ENCODE measurements around the gene CADM2.
"Not testable (repeated sequence)": the region's sequence is repeated elsewhere in the genome, so short reads cannot be mapped to it uniquely, and the experiment has no call there.

Gene CADM2

DNA sequence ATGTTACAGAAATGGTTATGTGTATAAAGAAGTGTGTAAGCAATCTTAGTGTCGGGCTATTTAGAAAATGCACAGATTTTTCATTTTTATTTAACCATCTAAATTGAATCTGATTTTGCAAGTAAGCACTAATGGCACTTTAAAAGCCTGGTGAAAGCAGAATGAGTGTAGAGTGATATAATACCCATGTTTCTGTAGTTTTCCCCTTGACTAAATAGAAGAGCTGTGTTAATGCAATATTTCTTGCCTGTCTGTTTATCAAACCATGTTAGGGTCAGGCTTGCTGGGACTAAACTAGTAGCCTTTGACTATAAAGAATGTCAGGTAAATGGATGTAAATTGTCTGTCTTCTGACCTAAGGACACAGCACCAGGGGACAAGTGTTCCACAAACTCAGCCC is 714.0 kb downstream of the CADM2 start:
- no peak overlapping the region for H3K27ac Mint-ChIP-seq
- no peaks in the 10 kb centered on the region for H3K4me1 Mint-ChIP-seq (ENCODE audit: low read depth)
- no peaks in the 10 kb centered on the region for H3K27me3 Mint-ChIP-seq
- no peak overlapping the region for H3K4me3 Mint-ChIP-seq
- H3K9me3 Mint-ChIP-seq = peaks cover 9% of the 10 kb centered on the region
- intact Hi-C loops (cut with micrococcal nuclease) = no loop called here
- no peaks in the 10 kb centered on the region for H3K36me3 Mint-ChIP-seq (ENCODE audit: low read depth)

DNA sequence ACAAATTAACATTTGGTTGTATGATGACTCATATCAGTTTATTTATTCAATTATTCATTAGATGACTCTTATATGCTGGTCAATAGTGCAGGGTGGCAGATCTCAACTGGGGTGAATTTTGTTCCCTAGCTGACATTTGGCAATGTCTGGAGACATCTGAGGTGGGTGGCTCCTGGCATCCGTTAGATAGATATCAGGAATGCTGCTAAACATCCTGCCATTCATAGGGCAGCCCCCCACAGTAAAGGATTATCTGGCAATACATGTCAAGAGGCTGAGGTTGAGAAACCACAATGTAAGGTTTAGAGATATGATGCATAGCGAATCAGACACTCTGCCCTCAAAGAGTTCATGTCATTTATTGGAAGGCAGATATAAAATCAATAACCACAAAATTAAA is 719.9 kb downstream of the CADM2 start:
- H3K27ac Mint-ChIP-seq = no peak overlapping the region
- H3K36me3 Mint-ChIP-seq (ENCODE audit: low read depth) = no peaks in the 10 kb centered on the region
- intact Hi-C loops (cut with micrococcal nuclease) = no loop called here
- H3K4me1 Mint-ChIP-seq (ENCODE audit: low read depth) = no peaks in the 10 kb centered on the region
- no peak overlapping the region for H3K4me3 Mint-ChIP-seq
- no peaks in the 10 kb centered on the region for H3K27me3 Mint-ChIP-seq
- no peaks in the 10 kb centered on the region for H3K9me3 Mint-ChIP-seq

DNA sequence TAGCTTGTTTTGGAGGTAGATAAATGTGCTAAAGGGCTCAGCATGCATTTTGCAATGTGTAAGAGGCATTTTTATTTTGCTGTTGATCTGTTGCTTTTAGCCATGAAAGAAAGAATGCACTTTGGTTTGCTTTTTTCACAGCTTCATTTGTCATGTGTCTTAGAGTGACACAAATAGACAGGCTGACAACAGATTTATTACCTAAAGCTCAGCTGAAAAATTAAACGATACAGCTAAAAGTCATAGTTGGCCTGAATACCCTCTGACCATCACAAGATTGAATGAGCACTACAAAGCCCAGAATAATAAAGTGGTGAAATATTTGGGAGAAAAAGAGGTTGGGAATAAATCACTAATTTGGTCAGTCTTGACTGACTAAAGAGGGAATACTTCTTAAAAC is 723.1 kb downstream of the CADM2 start:
- Mint-ChIP-seq H3K36me3 (ENCODE audit: low read depth) (no peaks in the 10 kb centered on the region), H3K4me3 (no peak overlapping the region), H3K9me3 (peaks cover 3% of the 10 kb centered on the region), H3K27me3 (no peaks in the 10 kb centered on the region), H3K27ac (no peak overlapping the region), H3K4me1 (ENCODE audit: low read depth) (no peaks in the 10 kb centered on the region)
- intact Hi-C loops (cut with micrococcal nuclease) = no loop called here

DNA sequence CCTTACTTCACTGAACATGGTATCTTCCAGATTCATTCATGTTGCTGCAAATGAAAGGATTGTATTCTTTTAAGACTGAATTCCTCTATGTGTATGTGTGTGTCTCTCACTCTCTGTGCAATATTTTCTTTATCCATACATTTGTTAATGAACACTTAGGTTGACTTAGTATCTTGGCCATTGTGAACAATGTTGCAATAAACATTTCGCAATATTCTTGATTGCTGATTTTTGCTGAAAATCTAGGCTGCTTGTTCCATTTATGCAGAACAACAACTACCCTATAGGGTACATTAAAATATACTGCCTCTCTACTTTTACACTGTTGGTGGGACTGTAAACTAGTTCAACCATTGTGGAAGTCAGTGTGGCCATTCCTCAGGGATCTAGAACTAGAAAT is 732.4 kb downstream of the CADM2 start:
- Mint-ChIP-seq H3K4me3 (no peak overlapping the region), H3K27me3 (no peaks in the 10 kb centered on the region), H3K36me3 (ENCODE audit: low read depth) (no peaks in the 10 kb centered on the region), H3K4me1 (ENCODE audit: low read depth) (no peaks in the 10 kb centered on the region), H3K9me3 (peaks cover 16% of the 10 kb centered on the region), H3K27ac (no peak overlapping the region)
- intact Hi-C loops (cut with micrococcal nuclease) = no loop called here

DNA sequence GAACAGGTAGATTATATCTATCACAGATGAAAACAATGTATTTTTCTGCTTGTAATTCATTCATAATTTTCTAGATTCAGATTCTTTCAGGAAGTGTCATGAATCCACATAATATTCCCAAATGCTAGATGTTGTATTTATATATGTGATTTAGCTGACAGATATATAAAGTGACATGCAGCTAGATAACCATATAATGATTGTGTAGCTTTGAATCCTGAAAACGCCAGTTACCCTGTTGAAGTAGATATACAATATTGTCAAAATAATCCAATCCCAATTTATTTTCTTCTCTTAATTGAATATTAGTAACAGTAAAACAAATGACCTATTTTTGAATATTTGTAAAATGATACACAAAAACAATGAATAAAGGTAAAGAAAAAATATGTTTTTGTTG is 738.4 kb downstream of the CADM2 start:
- no peak overlapping the region for H3K4me3 Mint-ChIP-seq
- H3K4me1 Mint-ChIP-seq (ENCODE audit: low read depth) = no peaks in the 10 kb centered on the region
- intact Hi-C loops (cut with micrococcal nuclease) = no loop called here
- no peak overlapping the region for H3K27ac Mint-ChIP-seq
- H3K9me3 Mint-ChIP-seq = peaks cover 9% of the 10 kb centered on the region
- no peaks in the 10 kb centered on the region for H3K27me3 Mint-ChIP-seq
- H3K36me3 Mint-ChIP-seq (ENCODE audit: low read depth) = no peaks in the 10 kb centered on the region

DNA sequence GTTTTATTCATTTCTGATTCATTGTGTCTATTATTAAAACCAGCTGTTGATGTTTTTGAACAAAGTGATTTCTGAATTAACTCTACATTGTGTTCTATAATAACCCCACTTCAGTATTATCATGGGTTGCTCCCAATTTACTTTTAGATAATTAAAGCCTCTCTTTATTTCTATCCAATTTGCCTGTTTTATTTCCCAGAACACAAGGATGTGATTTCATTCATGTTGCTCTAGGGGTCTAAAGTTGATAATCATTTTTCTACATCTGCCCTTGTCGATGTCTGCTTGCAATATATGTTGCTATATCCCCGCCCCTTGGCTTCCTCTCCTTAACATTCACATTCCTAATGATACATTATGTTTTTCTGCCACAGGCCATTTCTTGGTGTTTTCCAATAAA is 747.3 kb downstream of the CADM2 start:
- Mint-ChIP-seq H3K4me3 (no peak overlapping the region), H3K36me3 (ENCODE audit: low read depth) (no peaks in the 10 kb centered on the region), H3K27me3 (no peaks in the 10 kb centered on the region), H3K9me3 (no peaks in the 10 kb centered on the region), H3K4me1 (ENCODE audit: low read depth) (no peaks in the 10 kb centered on the region), H3K27ac (no peak overlapping the region)
- intact Hi-C loops (cut with micrococcal nuclease) = no loop called here

DNA sequence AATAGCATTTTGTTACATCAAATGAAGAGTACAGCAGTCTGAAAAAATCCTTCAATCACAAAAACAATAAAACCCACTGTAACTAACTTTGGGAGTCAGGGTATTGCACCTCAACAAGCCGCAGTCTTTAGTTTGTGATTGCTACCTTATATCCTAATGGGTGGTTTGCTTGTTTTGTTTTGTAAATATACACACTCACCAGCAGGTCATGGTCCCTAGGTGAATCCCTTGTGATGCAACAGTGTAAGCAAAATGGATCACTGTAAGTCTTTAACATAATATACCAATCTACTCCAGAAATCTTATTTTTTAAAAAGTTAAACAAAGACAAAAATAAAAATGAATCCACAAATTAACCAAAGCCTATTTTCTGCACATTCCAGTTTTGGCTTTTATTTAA is 749.5 kb downstream of the CADM2 start:
- H3K9me3 Mint-ChIP-seq; H3K27ac Mint-ChIP-seq; H3K4me1 Mint-ChIP-seq (ENCODE audit: low read depth); H3K27me3 Mint-ChIP-seq; intact Hi-C loops (cut with micrococcal nuclease); H3K36me3 Mint-ChIP-seq (ENCODE audit: low read depth); H3K4me3 Mint-ChIP-seq: not testable (repeated sequence)

DNA sequence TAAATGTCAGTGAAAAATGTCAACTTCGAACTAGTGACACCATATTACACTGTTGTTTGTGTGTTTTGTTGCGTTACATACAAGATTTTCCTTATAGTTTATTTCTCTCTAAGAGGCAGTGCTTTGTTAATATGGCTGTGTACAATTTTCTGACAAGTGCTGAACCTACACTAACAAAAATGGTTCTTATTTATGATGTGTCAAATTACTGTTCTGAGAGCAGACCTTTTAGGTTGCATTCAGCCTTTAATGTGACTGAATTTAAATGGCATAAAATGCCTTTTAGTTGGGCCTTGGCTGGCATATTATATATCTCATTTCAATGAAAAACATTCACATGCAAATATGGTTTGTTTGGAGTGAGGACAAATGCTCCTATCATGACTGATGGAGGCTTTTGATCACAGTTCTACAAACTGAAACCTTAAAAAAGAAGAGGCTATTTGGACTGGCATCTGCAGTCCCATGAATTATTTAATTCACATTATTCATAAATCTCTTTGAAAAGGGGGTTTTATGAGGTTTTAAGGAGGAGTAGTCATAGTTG is 750.6 kb downstream of the CADM2 start:
- intact Hi-C loops (cut with micrococcal nuclease) = no loop called here
- Mint-ChIP-seq H3K27ac (no peak overlapping the region), H3K27me3 (no peaks in the 10 kb centered on the region), H3K4me1 (ENCODE audit: low read depth) (no peaks in the 10 kb centered on the region), H3K36me3 (ENCODE audit: low read depth) (no peaks in the 10 kb centered on the region), H3K9me3 (no peaks in the 10 kb centered on the region), H3K4me3 (no peak overlapping the region)

DNA sequence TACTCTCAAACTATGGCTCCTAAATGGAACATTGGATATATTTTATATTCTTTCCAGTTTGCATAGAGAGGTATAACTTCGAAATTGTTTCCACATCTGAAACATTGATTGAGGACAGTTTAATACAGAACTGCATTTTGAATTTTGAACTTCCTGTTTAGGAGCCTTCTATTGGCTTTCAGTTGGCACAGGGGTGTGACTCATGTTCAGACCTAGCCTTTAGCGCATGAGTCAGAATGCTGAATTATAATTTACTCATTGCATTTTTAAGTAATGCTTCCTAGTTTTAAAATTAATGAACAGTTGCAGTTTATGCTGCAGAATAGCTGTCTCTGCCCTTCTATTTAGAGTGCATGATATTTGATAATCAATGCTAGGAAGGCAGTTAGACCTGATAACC is 751.7 kb downstream of the CADM2 start:
- H3K27ac Mint-ChIP-seq = no peak overlapping the region
- no peaks in the 10 kb centered on the region for H3K9me3 Mint-ChIP-seq
- H3K4me1 Mint-ChIP-seq (ENCODE audit: low read depth) = no peaks in the 10 kb centered on the region
- intact Hi-C loops (cut with micrococcal nuclease) = no loop called here
- H3K27me3 Mint-ChIP-seq = no peaks in the 10 kb centered on the region
- H3K4me3 Mint-ChIP-seq = no peak overlapping the region
- no peaks in the 10 kb centered on the region for H3K36me3 Mint-ChIP-seq (ENCODE audit: low read depth)

DNA sequence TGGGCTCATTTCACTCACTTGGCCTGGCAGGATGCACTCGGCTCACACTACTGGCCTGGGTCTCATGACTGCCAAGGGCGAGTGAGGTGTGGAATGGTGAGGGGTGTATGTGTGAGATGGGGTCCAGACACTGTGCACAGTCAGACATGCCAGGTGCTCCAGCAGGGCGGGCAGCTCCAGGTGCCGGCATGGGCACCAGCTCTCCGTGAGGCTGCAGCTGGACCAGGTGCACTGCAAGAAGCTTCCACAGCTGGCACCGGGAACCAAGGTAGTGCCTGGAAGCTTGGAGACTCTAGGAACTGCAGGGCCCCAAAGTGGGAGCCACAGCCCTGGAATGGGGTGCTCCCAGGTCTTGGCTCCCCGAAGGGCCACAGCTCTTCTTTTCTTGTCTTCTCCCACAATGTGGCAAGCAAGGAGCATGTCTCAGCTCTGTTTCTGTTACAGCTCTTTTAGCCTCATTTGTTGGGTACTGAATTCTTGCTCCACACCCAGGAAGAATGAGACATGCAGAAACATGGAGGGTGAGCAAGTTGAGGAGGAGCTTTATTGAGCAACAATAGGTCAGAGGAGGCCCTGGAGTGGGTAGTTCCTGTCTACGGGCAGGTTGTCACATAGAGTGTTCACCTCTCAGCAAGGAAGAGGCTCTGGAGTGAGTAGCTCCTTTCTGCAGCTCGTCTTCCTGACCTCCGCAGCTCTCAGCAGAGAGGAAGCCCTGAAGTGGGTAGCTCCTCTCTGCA is 762.8 kb downstream of the CADM2 start:
- Mint-ChIP-seq H3K4me1 (ENCODE audit: low read depth) (no peaks in the 10 kb centered on the region), H3K27me3 (peaks cover 2% of the 10 kb centered on the region), H3K9me3 (peaks cover 14% of the 10 kb centered on the region), H3K27ac (no peak overlapping the region), H3K36me3 (ENCODE audit: low read depth) (no peaks in the 10 kb centered on the region), H3K4me3 (no peak overlapping the region)
- intact Hi-C loops (cut with micrococcal nuclease) = no loop called here

DNA sequence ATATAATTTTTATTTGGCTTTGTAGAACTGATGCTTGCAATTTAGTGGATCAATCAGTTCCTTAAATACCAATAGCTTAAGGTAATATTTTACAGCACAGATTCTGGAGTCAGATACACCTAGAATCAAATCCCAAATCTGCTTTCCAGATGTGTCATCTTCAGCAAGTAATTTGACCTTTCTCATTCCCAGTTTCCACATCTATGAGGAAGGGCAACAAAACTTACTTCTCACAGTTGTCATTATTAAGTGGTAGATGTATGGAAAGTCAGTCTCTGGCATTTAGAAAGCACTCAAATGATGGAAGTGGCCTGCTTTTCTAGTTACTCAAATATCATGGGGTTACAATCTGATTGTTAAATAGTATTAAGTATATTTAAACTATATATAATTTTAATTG is 767.0 kb downstream of the CADM2 start:
- Mint-ChIP-seq H3K27me3 (no peaks in the 10 kb centered on the region), H3K4me1 (ENCODE audit: low read depth) (no peaks in the 10 kb centered on the region), H3K27ac (no peak overlapping the region), H3K36me3 (ENCODE audit: low read depth) (no peaks in the 10 kb centered on the region), H3K4me3 (no peak overlapping the region), H3K9me3 (peaks cover 14% of the 10 kb centered on the region)
- intact Hi-C loops (cut with micrococcal nuclease) = no loop called here

DNA sequence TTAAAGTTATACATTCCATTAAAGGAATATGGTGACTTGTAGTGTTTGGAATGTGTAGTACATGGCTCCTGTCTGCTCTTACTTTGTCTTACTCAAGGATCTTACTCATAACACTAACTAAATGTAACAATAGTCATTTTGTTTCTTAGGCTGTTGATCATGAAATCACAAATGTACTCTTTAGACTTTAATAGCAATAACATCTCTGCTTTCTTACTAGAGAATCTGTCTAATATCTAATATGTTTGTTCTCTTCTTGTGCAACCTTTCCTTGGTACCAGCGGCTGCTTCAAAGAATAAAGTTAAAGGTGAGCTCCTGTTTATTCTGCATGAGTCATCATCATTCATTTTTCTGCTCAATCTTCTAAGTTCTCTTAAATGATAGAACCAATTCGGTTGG is 767.5 kb downstream of the CADM2 start:
- Mint-ChIP-seq H3K27me3 (no peaks in the 10 kb centered on the region), H3K4me3 (no peak overlapping the region), H3K27ac (no peak overlapping the region)

DNA sequence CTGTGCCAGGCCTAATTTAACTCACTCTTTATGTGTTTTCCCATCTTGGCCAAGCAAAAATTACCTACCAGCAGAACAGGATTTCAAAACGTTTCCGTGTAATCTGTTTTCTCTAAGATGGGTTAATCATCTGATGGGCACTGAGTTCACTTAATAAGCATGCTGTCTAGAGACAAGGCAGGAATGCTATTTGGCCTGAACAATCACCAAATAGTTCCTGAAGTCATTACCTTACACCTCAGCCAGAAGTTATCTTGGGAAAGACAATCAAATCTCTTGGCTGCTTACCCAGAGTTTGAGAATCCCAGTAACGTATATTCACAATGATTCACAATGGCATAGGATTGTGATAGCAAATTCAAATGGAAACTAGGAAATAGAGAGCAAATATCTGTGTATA is 779.1 kb downstream of the CADM2 start:
- H3K27me3 Mint-ChIP-seq = no peaks in the 10 kb centered on the region
- no peak overlapping the region for H3K27ac Mint-ChIP-seq
- H3K4me3 Mint-ChIP-seq = no peak overlapping the region
- no peaks in the 10 kb centered on the region for H3K36me3 Mint-ChIP-seq (ENCODE audit: low read depth)
- H3K4me1 Mint-ChIP-seq (ENCODE audit: low read depth) = no peaks in the 10 kb centered on the region
- intact Hi-C loops (cut with micrococcal nuclease) = no loop called here
- peaks cover 14% of the 10 kb centered on the region for H3K9me3 Mint-ChIP-seq

More for the DNA sequence above, 767.5 kb downstream of the CADM2 start:
- intact Hi-C loops (cut with micrococcal nuclease) = no loop called here
- Mint-ChIP-seq H3K36me3 (ENCODE audit: low read depth) (no peaks in the 10 kb centered on the region), H3K4me1 (ENCODE audit: low read depth) (no peaks in the 10 kb centered on the region), H3K9me3 (peaks cover 12% of the 10 kb centered on the region)

DNA sequence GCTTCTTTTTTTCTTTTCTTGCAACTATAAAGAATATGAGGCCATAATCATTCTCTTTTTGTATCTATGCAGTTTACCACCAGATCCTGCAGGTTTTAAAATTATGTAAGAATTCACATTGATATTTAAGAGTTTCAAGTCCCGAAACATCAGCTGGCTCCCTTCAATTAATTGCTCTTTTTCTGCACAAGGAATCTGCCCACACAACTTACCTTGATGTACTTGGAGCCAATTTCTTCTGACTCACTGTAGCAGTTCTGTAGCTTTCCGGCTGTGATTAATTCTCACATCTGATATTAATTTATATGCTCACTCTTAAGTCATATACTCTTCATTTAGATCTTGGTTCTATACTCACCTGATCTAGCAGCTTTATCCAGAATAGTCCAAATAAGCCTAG is 781.8 kb downstream of the CADM2 start:
- no peak overlapping the region for H3K27ac Mint-ChIP-seq
- H3K9me3 Mint-ChIP-seq = peaks cover 15% of the 10 kb centered on the region
- no peaks in the 10 kb centered on the region for H3K27me3 Mint-ChIP-seq
- H3K4me3 Mint-ChIP-seq = no peak overlapping the region
- H3K36me3 Mint-ChIP-seq (ENCODE audit: low read depth) = no peaks in the 10 kb centered on the region
- H3K4me1 Mint-ChIP-seq (ENCODE audit: low read depth) = no peaks in the 10 kb centered on the region
- intact Hi-C loops (cut with micrococcal nuclease) = no loop called here

DNA sequence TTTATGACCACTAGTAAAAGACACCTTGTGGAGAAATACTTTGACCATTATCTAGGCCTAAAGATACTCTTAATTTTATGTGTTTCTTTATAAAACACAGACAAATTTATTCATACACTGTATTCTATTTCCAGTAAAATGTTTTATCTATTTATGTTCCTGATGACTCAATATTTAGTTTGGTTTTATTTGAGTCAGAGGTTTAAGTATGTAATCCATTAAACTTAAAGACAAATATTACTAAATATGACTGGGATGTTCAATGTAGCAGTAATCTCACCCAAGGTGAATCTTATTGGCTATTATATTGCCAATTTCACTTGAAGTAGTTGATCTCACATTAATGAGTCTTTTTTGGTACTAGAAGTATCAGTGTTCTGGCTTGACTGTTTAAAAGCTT is 799.7 kb downstream of the CADM2 start:
- H3K9me3 Mint-ChIP-seq = peaks cover 17% of the 10 kb centered on the region
- no peak overlapping the region for H3K4me3 Mint-ChIP-seq
- no peak overlapping the region for H3K27ac Mint-ChIP-seq
- intact Hi-C loops (cut with micrococcal nuclease) = no loop called here
- no peaks in the 10 kb centered on the region for H3K4me1 Mint-ChIP-seq (ENCODE audit: low read depth)
- no peaks in the 10 kb centered on the region for H3K36me3 Mint-ChIP-seq (ENCODE audit: low read depth)
- no peaks in the 10 kb centered on the region for H3K27me3 Mint-ChIP-seq

Measured in dendritic cell treated with granulocyte-macrophage colony-stimulating factor and Interleukin-4, amounts not matched to agents 40 ng/mL and 50 ng/mL, for 4 days (primary cell).